Prostate gland (tissue), 2 donors: ENCODE measurements around the gene CSNK1D. TPM values are rescaled to one million over a fixed set of nuclear protein-coding genes. Genes with fewer than 3 reads are reported as not detected.

ENCODE experiments used
- DNase-seq: peaks from one replicate; pipeline ENCODE4 v3.0.0-alpha.2; 2019; ENCODE audit warnings: low spot score
- H3K27ac ChIP-seq, 2 donors: fragments of 200-600 bp; sonication (generic); 2 replicates each; pipeline ENCODE4 v1.5.1; 2017 to 2019
- H3K27me3 ChIP-seq: fragments of 200-600 bp; sonication (generic); replicated peaks from 2 replicates; pipeline ENCODE4 v1.5.1; 2019; ENCODE audit not compliant: insufficient read depth
- H3K36me3 ChIP-seq, 2 donors: fragments of 200-600 bp; sonication (generic); 1 replicate in 1 of 2; 2 replicates in 1 of 2; pipeline versions ENCODE4 v1.5.1 to v1.8.1; 2017 to 2019
- H3K4me1 ChIP-seq: fragments of 200-600 bp; sonication (generic); replicated peaks from 2 replicates; pipeline ENCODE4 v1.5.1; 2019
- H3K4me3 ChIP-seq, 2 donors: fragments of 200-600 bp; sonication (generic); 2 replicates each; pipeline ENCODE4 v1.5.1; 2017 to 2019
- H3K9me3 ChIP-seq: fragments of 200-600 bp; sonication (generic); 2 replicates; pipeline ENCODE4 v1.5.1; 2017
- POLR2A ChIP-seq: fragments of 450-650 bp; IDR thresholded peaks from one replicate; pipeline ENCODE4 v1.6.1; 2016; ENCODE audit warnings: antibody characterized with exemption, mild to moderate bottlenecking
- POLR2AphosphoS5 ChIP-seq: sonication (generic); formaldehyde crosslinking; IDR thresholded peaks from one replicate; pipeline ENCODE4 v1.6.1; 2017; ENCODE audit warnings: antibody characterized with exemption
- WGBS: methylation state at CpG from one replicate; pipeline ENCODE4 v1.1.5; 2018; 5-methylcytosine and 5-hydroxymethylcytosine counted together
- intact Hi-C: fragments of 100-400 bp; cut with DNase I; formaldehyde crosslinking; loops from one replicate; pipeline ENCODE4 v1.14.2; 2022
- total RNA-seq, 2 donors: library from RNA; depleted of rRNA; stranded (reverse); fragments of >200 nt; gene quantifications; one replicate each; pipeline ENCODE4 v1.1.0, GENCODE V29; 2016
- TF ChIP-seq, protein P1 (sequence below), 4 experiments: fragments of 200-600 bp in 2 of 4; fragments of 450-650 bp in 2 of 4; sonication (generic) in 2 of 4; IDR thresholded peaks; 1 replicate in 3 of 4; 2 replicates in 1 of 4; pipeline ENCODE4 v1.5.1; 2016 to 2019; ENCODE audit warnings: antibody characterized with exemption in 4 of 4, mild to moderate bottlenecking in 2 of 4, moderate library complexity in 2 of 4

The CSNK1D gene
- total RNA-seq, 2 donors from 2014 or later = 80.3 to 155 TPM

- no peak overlapping the region for H3K4me3 ChIP-seq
- H3K36me3 ChIP-seq = no peaks in the 10 kb centered on the region
- DNase-seq = no peak
- TF ChIP-seq, protein P1, sequence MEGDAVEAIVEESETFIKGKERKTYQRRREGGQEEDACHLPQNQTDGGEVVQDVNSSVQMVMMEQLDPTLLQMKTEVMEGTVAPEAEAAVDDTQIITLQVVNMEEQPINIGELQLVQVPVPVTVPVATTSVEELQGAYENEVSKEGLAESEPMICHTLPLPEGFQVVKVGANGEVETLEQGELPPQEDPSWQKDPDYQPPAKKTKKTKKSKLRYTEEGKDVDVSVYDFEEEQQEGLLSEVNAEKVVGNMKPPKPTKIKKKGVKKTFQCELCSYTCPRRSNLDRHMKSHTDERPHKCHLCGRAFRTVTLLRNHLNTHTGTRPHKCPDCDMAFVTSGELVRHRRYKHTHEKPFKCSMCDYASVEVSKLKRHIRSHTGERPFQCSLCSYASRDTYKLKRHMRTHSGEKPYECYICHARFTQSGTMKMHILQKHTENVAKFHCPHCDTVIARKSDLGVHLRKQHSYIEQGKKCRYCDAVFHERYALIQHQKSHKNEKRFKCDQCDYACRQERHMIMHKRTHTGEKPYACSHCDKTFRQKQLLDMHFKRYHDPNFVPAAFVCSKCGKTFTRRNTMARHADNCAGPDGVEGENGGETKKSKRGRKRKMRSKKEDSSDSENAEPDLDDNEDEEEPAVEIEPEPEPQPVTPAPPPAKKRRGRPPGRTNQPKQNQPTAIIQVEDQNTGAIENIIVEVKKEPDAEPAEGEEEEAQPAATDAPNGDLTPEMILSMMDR (IDR thresholded peaks at IDR 0.05) = no peak
- TF ChIP-seq POLR2AphosphoS5 (no peak), POLR2A (no peak)
- H3K9me3 ChIP-seq = no peaks in the 10 kb centered on the region
- intact Hi-C loops = loop anchor here (5.0 kb wide), 1 partner anchor 113 kb away; no protein-coding TSS in a partner anchor
- H3K27ac ChIP-seq = no peak overlapping the region
- peaks cover under 1% of the 10 kb centered on the region for H3K27me3 ChIP-seq
- WGBS = 78% methylated on average over 26 of the region's 26 CpGs
- H3K4me1 ChIP-seq = no peaks in the 10 kb centered on the region
Observed at GRCh38 chr17:82320140-82320840, 46.8 kb upstream of the CSNK1D start.

GRCh38 chr17:82319619-82320062 is 46.1 kb upstream of the CSNK1D start:
- Histone ChIP-seq H3K27me3 (peaks cover 2% of the 10 kb centered on the region), H3K4me3 (no peak overlapping the region), H3K9me3 (no peaks in the 10 kb centered on the region), H3K27ac (no peak overlapping the region), H3K4me1 (no peaks in the 10 kb centered on the region), H3K36me3 (no peaks in the 10 kb centered on the region)
- intact Hi-C loops = loop anchor here (5.0 kb wide), 1 partner anchor 112 kb away; no protein-coding TSS in a partner anchor
- WGBS = 91% methylated on average over 35 of the region's 35 CpGs
- TF ChIP-seq POLR2AphosphoS5 (no peak), POLR2A (no peak)
- TF ChIP-seq, protein P1 (IDR thresholded peaks at IDR 0.05) = no peak
- DNase-seq = no peak

- Histone ChIP-seq H3K4me3 (no peak overlapping the region), H3K9me3 (no peaks in the 10 kb centered on the region), H3K4me1 (no peaks in the 10 kb centered on the region), H3K36me3 (no peaks in the 10 kb centered on the region), H3K27me3 (peaks cover 2% of the 10 kb centered on the region), H3K27ac (no peak overlapping the region)
- DNase-seq = no peak
- no peak for TF ChIP-seq POLR2A
- TF ChIP-seq, protein P1 (IDR thresholded peaks at IDR 0.05) = no peak
- TF ChIP-seq POLR2AphosphoS5 = no peak
- 93% methylated on average over 76 of the region's 76 CpGs for WGBS
- intact Hi-C loops = no loop called here
Observed at GRCh38 chr17:82318772-82319606, 45.5 kb upstream of the CSNK1D start.

GRCh38 chr17:82318169-82318498 is 44.6 kb upstream of the CSNK1D start:
- no peak overlapping the region for H3K27ac ChIP-seq
- intact Hi-C loops = no loop called here
- 94% methylated on average over 20 of the region's 20 CpGs for WGBS
- DNase-seq = no peak
- no peak overlapping the region for H3K4me3 ChIP-seq
- no peaks in the 10 kb centered on the region for H3K9me3 ChIP-seq
- H3K4me1 ChIP-seq = no peaks in the 10 kb centered on the region
- TF ChIP-seq POLR2A = no peak
- no peak for TF ChIP-seq POLR2AphosphoS5
- TF ChIP-seq, protein P1 (IDR thresholded peaks at IDR 0.05) = no peak
- no peaks in the 10 kb centered on the region for H3K36me3 ChIP-seq
- H3K27me3 ChIP-seq = peaks cover 2% of the 10 kb centered on the region
